ENCODE data around the gene PALD1. TPM values are rescaled to one million over a fixed set of nuclear protein-coding genes. Genes with fewer than 3 reads are reported as not detected.
"Not testable (repeated sequence)": the region's sequence is repeated elsewhere in the genome, so short reads cannot be mapped to it uniquely, and the experiment has no call there.

The PALD1 gene
- total RNA-seq, 1 donor from 2014 or later = 1.2 TPM

DNA sequence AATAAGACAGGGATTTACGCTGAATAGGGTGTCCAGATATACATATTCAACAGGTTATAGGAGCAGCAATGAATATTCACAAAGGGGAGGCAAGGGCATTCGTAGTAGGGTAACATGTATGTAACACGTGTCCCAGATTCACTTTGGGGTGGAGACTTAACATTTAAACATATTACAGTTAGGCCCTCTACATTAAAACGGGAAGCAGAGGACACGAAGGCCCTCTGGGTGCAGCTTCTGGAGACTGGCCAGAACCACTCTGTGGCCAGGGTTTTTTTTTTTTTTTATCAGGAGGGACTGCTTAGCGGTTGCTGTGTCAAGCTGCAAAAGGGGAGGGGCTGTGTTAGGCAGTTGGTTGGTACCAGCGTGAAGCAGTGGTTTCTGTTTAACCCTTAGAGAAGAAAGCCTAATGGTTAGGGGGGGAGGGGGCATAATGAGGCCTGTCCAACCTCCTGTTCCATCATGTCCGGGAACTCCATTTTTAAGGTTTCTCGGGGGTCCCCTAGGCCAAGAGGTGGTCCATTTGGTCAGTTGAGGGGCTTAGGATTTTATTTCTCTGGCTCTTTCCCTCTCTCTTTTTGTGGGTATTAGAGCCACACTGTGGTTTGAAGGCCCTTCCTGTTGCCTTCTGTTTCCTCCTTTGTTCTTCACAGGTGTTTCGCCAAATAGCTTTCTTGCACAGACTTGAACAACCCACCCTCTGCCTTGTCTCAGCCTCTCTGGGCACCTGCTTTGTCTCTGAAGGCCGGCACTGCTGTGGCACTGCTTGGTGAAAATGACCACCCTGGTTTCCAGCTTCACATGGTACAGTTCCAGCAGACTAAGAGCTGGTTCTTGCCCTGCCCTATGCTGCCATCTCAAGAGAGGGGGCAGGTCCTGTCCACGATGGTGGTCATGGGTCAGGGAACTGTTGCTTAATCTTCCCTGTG lies 97.6 kb downstream of the PALD1 start:
- no peaks in the 10 kb centered on the region for H3K27me3 Mint-ChIP-seq
- H3K27ac Mint-ChIP-seq = no peak overlapping the region
- TF ChIP-seq, protein P1, sequence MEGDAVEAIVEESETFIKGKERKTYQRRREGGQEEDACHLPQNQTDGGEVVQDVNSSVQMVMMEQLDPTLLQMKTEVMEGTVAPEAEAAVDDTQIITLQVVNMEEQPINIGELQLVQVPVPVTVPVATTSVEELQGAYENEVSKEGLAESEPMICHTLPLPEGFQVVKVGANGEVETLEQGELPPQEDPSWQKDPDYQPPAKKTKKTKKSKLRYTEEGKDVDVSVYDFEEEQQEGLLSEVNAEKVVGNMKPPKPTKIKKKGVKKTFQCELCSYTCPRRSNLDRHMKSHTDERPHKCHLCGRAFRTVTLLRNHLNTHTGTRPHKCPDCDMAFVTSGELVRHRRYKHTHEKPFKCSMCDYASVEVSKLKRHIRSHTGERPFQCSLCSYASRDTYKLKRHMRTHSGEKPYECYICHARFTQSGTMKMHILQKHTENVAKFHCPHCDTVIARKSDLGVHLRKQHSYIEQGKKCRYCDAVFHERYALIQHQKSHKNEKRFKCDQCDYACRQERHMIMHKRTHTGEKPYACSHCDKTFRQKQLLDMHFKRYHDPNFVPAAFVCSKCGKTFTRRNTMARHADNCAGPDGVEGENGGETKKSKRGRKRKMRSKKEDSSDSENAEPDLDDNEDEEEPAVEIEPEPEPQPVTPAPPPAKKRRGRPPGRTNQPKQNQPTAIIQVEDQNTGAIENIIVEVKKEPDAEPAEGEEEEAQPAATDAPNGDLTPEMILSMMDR (IDR thresholded peaks at IDR 0.05; ENCODE audit: unreplicated experiment) = no peak
- no peaks in the 10 kb centered on the region for H3K36me3 Mint-ChIP-seq (ENCODE audit: insufficient read depth)
- H3K4me1 Mint-ChIP-seq (ENCODE audit: low read depth) = peaks cover 11% of the 10 kb centered on the region
- H3K9me3 Mint-ChIP-seq (ENCODE audit: low read depth) = no peaks in the 10 kb centered on the region
- no peak for DNase-seq (ENCODE audit: low spot score, unreplicated experiment)
- no peak overlapping the region for H3K4me3 Mint-ChIP-seq (ENCODE audit: low read depth)

DNA sequence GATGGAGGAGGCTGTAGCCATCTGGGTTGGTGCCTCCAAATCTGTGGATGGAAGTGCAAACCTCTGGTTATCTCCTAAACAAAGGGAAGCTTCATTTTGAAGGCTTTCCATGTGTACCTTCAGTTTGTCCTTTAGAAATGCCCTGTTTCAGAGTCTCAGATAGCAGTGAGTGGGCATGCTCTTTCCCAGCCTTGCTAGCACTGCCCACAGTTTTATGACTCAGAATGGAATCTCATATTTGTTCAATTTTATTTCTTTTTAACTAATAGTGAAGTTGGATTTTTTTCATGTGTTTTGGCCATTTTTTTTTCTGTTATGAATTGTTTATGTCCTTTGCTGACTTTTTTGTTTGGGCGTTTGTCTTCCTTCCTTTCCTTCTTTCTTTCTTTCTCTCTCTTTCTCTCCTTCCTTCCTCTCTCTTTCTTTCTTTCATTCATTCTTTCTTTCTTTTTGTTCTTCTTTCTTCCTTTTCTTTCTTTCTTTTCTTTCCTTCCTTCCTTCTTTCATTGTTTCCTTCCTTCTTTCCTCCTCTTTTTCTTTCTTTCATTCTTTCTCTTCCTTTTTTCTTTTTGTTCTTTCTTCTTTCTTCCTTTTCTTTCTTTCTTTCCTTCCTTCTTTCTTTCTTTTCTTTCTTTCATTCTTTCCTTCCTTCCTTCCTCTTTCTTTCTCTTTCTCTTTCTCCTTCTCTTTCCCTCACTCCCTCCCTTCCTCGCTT lies 98.4 kb downstream of the PALD1 start:
- Mint-ChIP-seq H3K4me3 (ENCODE audit: low read depth) (no peak overlapping the region), H3K4me1 (ENCODE audit: low read depth) (peaks cover 11% of the 10 kb centered on the region)

DNA sequence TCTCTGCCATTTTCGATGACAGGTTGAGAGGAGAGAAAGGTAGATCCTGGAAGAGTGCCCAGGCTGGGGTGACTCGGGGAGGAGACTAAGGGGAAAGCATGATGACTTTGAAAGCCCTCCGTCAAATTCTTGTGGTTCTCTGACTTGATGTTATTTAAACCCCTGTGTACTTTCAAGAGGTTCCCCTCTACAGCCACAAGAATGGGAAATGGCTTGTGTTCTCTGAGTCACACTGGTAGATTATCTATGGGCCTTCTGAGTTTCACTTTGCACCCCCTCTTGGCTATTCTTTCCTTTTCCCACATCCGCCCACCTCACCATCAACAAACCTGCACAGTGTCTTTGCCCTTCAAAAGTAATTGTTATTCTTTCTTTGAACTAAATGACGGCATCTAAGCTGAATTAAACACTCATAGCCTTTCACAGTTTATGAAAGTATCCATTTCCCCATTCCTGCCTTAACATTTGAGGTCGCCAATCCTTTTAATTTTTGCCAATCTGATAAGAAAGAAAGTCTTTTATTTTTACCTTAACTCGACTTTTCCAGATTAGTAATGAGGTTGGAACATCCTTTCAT lies 99.9 kb downstream of the PALD1 start:
- TF ChIP-seq, protein P1 (IDR thresholded peaks at IDR 0.05; ENCODE audit: unreplicated experiment) = no peak
- Mint-ChIP-seq H3K4me3 (ENCODE audit: low read depth) (no peak overlapping the region), H3K27me3 (no peaks in the 10 kb centered on the region), H3K4me1 (ENCODE audit: low read depth) (peaks cover 7% of the 10 kb centered on the region), H3K27ac (peak overlapping the region; percentile 40), H3K36me3 (ENCODE audit: insufficient read depth) (no peaks in the 10 kb centered on the region), H3K9me3 (ENCODE audit: low read depth) (no peaks in the 10 kb centered on the region)
- no peak for DNase-seq (ENCODE audit: low spot score, unreplicated experiment)

More for the DNA sequence above, 98.4 kb downstream of the PALD1 start:
- Mint-ChIP-seq H3K9me3 (ENCODE audit: low read depth) (no peaks in the 10 kb centered on the region), H3K27me3 (no peaks in the 10 kb centered on the region), H3K36me3 (ENCODE audit: insufficient read depth) (no peaks in the 10 kb centered on the region), H3K27ac (no peak overlapping the region)
- no peak for DNase-seq (ENCODE audit: low spot score, unreplicated experiment)
- TF ChIP-seq, protein P1 (IDR thresholded peaks at IDR 0.05; ENCODE audit: unreplicated experiment) = no peak

DNA sequence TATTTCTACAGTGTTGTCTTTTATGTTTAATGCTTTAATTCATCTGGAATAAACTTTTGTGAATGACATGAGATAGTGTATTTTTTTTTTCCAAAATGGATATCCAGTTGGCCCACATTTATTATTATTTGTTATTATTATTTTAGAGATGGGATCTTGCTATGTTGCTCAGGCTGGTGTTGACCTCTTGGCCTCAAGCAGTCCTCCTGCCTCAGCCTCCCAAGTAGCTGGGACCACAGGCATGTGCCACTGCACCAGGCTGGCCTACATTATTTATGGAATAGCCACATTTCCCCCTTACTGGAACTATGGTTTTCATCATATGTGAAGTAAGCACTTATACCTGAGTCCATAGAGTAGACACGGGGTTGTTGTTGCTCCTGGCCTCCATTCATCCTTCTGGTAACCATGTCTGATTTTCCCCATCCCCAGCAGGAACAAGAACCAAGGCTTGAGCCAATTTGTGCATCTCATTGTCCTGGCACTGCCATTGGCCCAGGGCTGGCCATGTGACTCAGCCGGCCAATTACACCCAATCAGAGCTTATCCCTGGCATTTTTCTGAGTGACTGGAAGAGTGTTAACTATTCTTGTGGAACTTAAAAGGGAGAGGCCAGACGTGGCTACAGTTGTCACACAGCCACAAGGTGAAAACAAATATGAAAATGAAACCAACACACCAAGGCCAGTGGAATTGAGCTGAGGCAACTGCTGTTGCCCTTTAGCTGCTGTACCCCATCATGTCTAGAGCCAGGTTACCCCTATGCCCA lies 100.9 kb downstream of the PALD1 start:
- no peaks in the 10 kb centered on the region for H3K27me3 Mint-ChIP-seq
- H3K36me3 Mint-ChIP-seq (ENCODE audit: insufficient read depth) = no peaks in the 10 kb centered on the region
- no peak overlapping the region for H3K27ac Mint-ChIP-seq
- no peak overlapping the region for H3K4me3 Mint-ChIP-seq (ENCODE audit: low read depth)
- peaks cover 3% of the 10 kb centered on the region for H3K4me1 Mint-ChIP-seq (ENCODE audit: low read depth)
- TF ChIP-seq, protein P1 (IDR thresholded peaks at IDR 0.05; ENCODE audit: unreplicated experiment) = no peak
- no peak for DNase-seq (ENCODE audit: low spot score, unreplicated experiment)
- no peaks in the 10 kb centered on the region for H3K9me3 Mint-ChIP-seq (ENCODE audit: low read depth)

DNA sequence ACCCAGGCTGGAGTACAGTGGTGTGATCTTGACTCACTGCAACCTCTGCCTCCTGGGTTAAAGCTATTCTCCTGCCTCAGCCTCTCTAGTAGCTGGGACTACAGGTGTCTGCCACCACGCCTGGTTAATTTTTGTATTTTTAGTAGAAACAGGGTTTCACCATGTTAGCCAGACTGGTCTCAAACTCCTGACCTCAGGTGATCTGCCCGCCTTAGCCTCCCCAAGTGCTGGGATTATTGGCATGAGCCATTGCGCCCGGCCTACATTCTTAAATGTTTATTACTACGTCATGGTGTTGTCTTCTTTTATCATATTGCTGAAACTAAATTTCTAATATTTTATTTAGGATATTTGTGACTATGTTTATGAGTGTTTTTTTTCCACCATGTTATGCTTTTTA lies 102.6 kb downstream of the PALD1 start:
- H3K9me3 Mint-ChIP-seq (ENCODE audit: low read depth); H3K27ac Mint-ChIP-seq; H3K36me3 Mint-ChIP-seq (ENCODE audit: insufficient read depth); DNase-seq (ENCODE audit: low spot score, unreplicated experiment); H3K4me1 Mint-ChIP-seq (ENCODE audit: low read depth); H3K4me3 Mint-ChIP-seq (ENCODE audit: low read depth); H3K27me3 Mint-ChIP-seq: not testable (repeated sequence)
